ENCODE measurements around the gene AMZ1. TPM values are rescaled to one million over a fixed set of nuclear protein-coding genes. Genes with fewer than 3 reads are reported as not detected.
A peak's percentile ranks its signal among the peaks of the same experiment; 100 is the strongest.

Gene AMZ1
- total and polyA plus RNA-seq, 11 donors, result 0.01 to 0.48 (median 0.05) TPM; not detected in 6

- DNase-seq (peak in 1 of 5 donors; percentile 56), ATAC-seq (no peak)
- peaks cover 0 to 58% (median 11%) of the 10 kb centered on the region in 9 donors for H3K36me3 ChIP-seq
- 81 to 94% (median 93%) methylated on average over 2 to 10 of the region's 10 CpGs; no CpG with 5 or more reads in 1 of the 4 donors for WGBS, 4 donors
- no peak overlapping the region for H3K4me3 ChIP-seq
- no peaks in the 10 kb centered on the region for H3K9me3 ChIP-seq
- H3K4me1 ChIP-seq, result peaks cover 0 to 34% (median 16%) of the 10 kb centered on the region in 12 donors
- peaks cover 0 to 2% (median 0%) of the 10 kb centered on the region in 9 donors for H3K27me3 ChIP-seq
- no peak overlapping the region for H3K27ac ChIP-seq
- TF ChIP-seq CTCF (IDR thresholded peaks at IDR 0.05) (no peak), POLR2A (IDR thresholded peaks at IDR 0.05) (no peak)
- intact Hi-C loops (cut with DNase I), result loop anchor here in 4 of 10 donors (5.0 to 10.0 kb wide), 3 partner anchors 54 to 94 kb away; no protein-coding TSS in a partner anchor
These were observed 26.9 kb upstream of the AMZ1 start for GRCh38 chr7:2661096-2661449.

GRCh38 chr7:2661602-2662272 is 26.3 kb upstream of the AMZ1 start:
- H3K4me3 ChIP-seq, result no peak overlapping the region
- intact Hi-C loops (cut with DNase I), result loop anchor here in 4 of 10 donors (5.0 to 10.0 kb wide), 3 partner anchors 54 to 94 kb away; no protein-coding TSS in a partner anchor
- peak in 1 of 5 donors; percentile 64 for DNase-seq
- H3K9me3 ChIP-seq, result peaks cover 0 to under 1% (median 0%) of the 10 kb centered on the region in 12 donors
- peaks cover 0 to 2% (median 0%) of the 10 kb centered on the region in 9 donors for H3K27me3 ChIP-seq
- ATAC-seq, result no peak
- TF ChIP-seq CTCF (IDR thresholded peaks at IDR 0.05), result no peak
- TF ChIP-seq POLR2A (IDR thresholded peaks at IDR 0.05), result no peak
- 93 to 95% (median 95%) methylated on average over 41 to 43 of the region's 43 CpGs for WGBS, 4 donors
- H3K4me1 ChIP-seq, result peaks cover 0 to 34% (median 17%) of the 10 kb centered on the region in 12 donors
- peaks cover 0 to 51% (median 5%) of the 10 kb centered on the region in 9 donors for H3K36me3 ChIP-seq
- no peak overlapping the region for H3K27ac ChIP-seq

GRCh38 chr7:2662273-2663120 is 25.5 kb upstream of the AMZ1 start:
- Histone ChIP-seq H3K4me3 (no peak overlapping the region), H3K27me3 (peaks cover 0 to 2% (median 0%) of the 10 kb centered on the region in 9 donors), H3K4me1 (peaks cover 0 to 34% (median 17%) of the 10 kb centered on the region in 12 donors), H3K36me3 (peaks cover 0 to 46% (median under 1%) of the 10 kb centered on the region in 9 donors), H3K27ac (peak overlapping the region in 2 of 12 donors; percentile 12 to 65), H3K9me3 (peaks cover 0 to 6% (median 0%) of the 10 kb centered on the region in 12 donors)
- DNase-seq, result peak in 1 of 5 donors; percentile 69
- 72 to 90% (median 79%) methylated on average over 18 to 33 of the region's 33 CpGs for WGBS, 4 donors
- ATAC-seq, result no peak
- TF ChIP-seq CTCF (IDR thresholded peaks at IDR 0.05) (no peak), POLR2A (IDR thresholded peaks at IDR 0.05) (no peak)
- intact Hi-C loops (cut with DNase I), result loop anchor here in 4 of 10 donors (5.0 to 10.0 kb wide), 3 partner anchors 55 to 95 kb away; no protein-coding TSS in a partner anchor
